ENCODE data around the gene DPPA4.

The DPPA4 gene

GRCh38 chr3:109338322-109338721, 976 bp upstream of the DPPA4 start:
- DNase-seq (ENCODE audit: low spot score) = no peak

DNA sequence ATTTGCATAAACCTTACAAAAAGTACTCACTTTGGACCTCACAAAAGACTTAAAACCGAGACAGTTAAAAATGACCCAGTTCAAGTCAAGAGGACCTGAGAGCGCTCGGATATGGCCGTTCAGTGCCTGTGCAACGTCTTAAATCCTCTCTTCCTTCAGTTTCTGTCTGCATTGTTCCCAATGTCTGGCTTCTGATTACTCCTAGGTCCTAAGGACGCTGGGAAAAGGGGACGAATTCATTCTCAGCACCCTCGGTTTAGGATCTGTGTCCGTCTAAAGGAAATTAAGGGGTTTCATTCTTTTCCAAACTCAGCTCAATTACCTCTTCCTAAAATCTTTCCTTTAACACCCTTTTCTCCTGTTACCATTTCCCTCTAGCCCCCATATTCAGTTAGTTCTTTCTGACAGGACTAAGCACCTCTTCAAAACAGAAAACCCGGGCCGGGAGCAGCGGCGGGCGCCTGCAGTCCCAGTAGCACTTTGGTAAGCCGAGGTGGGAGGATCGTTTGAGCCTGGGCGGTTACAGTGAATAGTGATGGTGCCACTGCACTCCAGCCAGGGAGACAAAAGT, 970 bp downstream of the DPPA4 start:
- peak; percentile 29 for DNase-seq (ENCODE audit: low spot score)

- no peak for DNase-seq (ENCODE audit: low spot score)
These were observed 2.8 kb downstream of the DPPA4 start for GRCh38 chr3:109334572-109334971.

GRCh38 chr3:109331692-109332091, 5.7 kb downstream of the DPPA4 start:
- DNase-seq (ENCODE audit: low spot score) = no peak

DNA sequence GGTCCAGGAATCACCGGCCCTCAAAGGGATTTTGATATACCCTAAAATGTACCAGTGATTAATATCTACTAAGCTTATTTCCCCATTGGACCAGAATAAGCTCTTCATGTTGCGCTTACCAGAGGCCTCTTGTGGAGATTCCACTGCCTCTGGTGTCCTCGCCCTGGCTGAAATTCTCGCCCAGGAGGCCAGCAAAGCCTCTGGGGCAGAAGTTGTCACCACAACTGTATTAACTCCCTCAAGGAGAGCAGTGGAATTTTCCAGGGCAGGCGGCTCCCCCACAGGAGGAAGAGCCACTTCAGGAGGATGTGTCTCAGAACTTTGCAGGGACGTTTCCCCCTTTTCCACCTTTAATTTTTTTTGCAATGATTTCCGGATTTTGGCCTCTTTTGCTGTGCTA, 6.9 kb downstream of the DPPA4 start:
- no peak for DNase-seq (ENCODE audit: low spot score)

DNA sequence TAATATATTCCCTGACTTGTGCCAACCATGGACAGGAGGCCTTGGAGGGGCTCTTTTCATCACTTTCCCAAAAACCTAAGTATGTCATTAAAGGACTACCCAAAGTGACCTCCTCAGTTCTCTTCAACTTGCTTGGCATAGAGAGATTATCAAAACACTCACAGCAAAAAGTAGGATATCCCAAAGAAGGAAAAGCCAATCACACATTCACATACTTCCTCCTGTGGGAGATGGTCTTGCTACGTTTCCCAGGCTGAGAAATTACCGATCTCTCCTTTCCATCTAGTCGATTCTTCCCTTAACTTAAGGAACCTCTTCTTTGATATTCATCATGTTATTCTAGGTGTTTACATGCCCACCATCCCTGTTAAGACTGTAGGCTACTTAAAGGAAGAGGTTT, 9.1 kb downstream of the DPPA4 start:
- DNase-seq (ENCODE audit: low spot score) = no peak

DNA sequence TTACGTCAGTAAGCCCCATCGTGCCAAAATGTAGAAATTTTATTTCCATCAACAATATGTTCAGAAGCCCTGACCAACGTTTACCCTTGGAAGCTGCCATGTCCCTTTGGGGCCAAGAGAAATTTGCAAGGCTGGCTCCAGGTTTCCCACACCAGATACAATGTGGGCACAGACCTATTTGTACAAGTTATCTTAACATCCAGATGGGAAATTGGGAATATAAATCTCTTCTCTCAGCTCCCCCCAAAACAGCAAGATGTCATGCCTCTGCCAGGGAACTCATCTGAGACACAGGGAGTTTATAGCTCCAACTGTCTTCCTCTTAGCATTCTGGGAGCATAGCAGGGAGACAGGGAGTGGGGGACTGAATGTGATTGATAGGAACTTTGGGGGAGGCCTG, 11.7 kb downstream of the DPPA4 start:
- DNase-seq (ENCODE audit: low spot score) = no peak

GRCh38 chr3:109325109-109325508, 12.2 kb downstream of the DPPA4 start:
- DNase-seq (ENCODE audit: low spot score) = no peak

GRCh38 chr3:109316162-109316730, 21.1 kb downstream of the DPPA4 start, which contains the start of gene DPPA2:
Gene DPPA2, minus strand, starts transcription at chr3:109316517. Its CDS starts 1,975 bp downstream, at chr3:109314542.
- DNase-seq (ENCODE audit: low spot score) = no peak

DNA sequence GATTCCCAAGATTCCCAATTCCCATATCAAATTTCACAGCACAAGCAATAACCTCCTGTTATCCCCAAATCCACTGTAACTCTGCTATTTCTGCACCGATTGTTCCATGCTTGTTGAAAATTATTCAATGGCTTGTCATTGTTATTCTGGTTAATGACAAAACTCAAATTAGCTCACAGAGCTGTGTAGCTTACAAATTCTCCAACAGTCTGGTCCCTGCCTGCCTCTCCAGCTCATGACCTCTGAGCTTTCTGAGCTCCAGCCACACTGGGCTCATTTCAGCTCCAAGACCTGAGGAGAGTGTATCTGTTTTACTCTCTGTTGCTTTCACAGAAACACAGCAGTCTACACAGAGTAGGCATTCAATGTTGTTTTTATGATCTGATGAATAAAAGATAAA, 24.3 kb downstream of the DPPA4 start:
- DNase-seq (ENCODE audit: low spot score) = no peak

GRCh38 chr3:109297496-109297895, 39.9 kb downstream of the DPPA4 start:
- DNase-seq (ENCODE audit: low spot score) = no peak

DNA sequence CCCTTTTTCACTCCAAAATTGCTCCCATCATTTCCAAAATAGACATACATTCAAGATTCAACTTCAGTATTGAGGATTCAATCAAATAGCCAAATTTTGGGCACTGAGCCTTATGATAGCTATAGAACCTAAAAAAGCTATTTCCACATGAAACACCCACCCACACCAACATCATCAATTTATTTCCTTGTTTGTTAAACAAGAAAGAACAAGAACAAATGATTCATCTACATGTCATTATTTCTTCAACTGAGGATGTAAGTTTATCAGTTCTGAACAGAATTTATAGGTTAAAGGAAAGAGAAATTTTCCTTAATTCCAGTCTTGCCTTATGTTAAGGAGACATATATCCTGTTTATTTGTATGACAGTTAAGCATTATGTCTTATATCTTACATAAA, 53.3 kb downstream of the DPPA4 start:
- DNase-seq (ENCODE audit: low spot score) = no peak

DNA sequence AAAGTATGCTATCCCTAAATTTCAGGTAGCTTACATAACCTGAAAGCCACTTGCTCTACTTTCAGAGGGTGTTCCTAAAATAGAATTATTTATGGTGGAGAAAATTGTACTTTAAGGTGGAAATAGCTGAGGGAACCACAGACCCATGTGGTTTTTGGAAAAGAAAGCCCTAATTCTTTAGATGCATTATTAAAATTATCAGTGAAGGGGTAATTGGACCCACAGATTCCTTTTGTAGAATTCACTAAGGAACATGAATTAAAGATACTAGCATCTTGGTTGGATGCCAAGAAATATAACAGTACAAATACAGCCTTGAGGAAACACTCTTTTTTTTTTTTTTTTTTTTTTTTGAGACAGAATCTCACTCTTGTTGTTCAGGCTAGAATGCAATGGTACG, 58.8 kb downstream of the DPPA4 start:
- no peak for DNase-seq (ENCODE audit: low spot score)

DNA sequence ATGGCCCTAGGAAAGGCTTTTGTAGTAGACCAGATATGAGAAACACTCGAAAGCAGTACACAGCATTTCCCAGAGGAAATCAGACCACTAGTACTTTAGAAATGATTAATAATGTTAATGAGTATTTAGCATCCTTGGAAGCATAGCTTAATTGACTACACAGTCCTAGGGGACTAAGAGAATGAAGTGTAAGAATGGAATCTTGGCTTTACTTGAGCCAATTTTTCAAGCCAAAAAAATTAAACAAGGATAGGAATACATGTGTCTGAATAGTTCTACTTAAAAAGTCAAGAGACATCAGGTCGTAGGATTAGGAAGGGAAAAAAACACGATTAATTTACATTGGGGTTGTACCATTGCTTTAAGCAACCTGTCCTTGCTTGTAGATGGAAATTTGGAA, 59.2 kb downstream of the DPPA4 start:
- DNase-seq (ENCODE audit: low spot score) = no peak

Measured in GM03348 (cell line).